Hematopoietic multipotent progenitor cell treated with erythropoietin and hydrocortisone succinate and interleukin-3 and kit ligand, for 4 days (in vitro differentiated cells): ENCODE measurements around the gene SPIRE2.
A peak's percentile ranks its signal among the peaks of the same experiment; 100 is the strongest.
"Not testable (repeated sequence)": the region's sequence is repeated elsewhere in the genome, so short reads cannot be mapped to it uniquely, and the experiment has no call there.

Source experiments
- DNase-seq: peaks from one replicate; pipeline ENCODE4 v3.0.0-alpha.2; 2015

Gene SPIRE2

DNA sequence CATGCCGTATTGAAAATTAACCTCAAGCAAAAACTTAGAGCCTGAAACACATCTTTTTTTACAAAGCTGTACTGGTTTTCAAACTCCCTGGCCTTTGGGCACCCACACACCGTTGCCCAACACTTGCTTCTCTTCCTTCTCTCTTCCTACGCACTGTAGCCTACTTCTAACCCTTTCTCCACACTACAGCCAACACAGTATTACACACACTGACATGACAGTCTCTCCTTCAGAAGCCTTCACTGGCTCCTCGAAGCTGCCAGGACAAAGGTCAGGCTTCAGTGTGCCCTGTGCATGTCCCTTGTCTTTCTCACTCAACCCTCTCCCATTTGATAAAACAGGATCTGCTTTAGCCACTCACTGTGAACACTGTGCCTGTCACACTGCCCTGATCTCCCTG is 19.8 kb upstream of the SPIRE2 start:
- DNase-seq = no peak

DNA sequence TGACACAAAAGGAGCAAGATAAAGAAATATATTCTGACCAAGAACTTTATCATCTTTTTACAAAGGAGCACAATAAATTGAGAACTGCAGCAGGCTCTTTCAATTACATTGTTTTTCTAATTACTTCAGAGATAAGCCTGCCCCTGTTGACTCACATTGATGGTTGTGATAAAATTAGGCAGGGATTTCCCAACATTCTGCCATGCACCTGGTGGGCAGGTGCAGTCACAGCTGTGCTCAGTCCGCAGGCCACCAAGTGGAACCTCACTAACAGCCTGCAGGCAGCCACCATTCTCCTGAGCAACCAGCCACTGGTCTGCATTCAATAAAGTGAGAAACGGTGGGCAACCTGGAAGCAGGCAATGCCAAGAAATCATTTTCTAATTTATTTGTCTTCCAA is 17.0 kb upstream of the SPIRE2 start:
- DNase-seq = no peak

DNA sequence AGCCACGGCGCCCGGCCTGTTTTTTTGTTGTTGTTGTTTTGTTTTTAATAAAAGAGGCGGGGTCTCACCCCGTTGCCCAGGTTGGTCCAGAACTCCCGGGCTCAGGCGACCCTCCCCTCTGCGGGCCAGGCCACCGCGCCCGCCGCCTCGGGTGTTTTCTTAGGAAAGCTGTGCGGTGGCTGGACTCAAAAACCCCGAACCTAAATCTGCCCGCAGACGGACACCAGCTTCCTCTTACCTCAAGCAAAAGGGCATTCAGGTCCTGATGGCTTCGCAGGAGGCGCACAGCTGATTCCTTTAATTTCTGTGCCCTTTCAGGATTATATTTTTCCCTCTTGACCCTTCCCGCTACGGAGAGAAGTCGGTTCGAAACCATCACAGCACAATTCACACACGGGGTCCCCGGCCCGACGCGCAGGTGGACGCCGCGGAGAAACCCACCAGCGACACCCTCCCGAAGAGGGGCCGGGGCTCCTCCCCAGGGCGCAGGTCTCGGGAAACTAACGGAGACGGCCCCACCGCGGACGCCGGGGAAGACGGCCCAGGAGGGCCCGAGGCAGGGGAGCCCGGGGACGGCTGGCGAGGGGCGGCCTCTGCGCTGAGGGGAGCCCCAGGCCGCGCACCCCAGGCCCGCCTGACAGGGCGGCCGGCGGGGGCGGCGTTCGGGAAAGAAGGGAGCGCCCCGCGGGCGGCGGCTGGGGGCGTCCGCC is 12.5 kb upstream of the SPIRE2 start:
- DNase-seq = peak; percentile 66

DNA sequence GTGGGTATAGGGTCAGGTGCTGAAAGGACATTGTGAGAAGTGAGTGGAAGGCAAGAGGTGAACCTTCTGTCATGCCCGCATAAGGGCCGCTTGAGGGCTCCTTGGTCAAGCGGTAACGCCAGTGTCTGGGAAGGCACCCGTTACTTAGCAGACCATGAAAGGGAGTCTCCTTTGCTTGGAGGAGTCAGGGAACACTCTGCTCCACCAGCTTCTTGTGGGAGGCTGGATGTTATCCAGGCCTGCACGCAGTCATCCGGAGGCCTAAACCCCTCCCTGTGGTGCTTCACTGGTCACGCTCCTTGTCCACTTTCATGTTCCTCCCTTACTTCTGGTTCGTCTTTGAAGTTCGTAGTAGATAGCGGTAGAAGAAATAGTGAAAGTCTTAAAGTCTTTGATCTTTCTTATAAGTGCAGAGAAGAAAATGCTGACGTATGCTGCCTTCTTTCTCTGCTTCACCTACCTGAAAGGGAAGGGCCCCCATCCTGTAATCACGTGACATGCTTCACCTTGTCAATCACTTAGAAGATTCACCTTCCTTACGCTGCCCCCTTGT is 9.3 kb upstream of the SPIRE2 start:
- not testable (repeated sequence) for DNase-seq

DNA sequence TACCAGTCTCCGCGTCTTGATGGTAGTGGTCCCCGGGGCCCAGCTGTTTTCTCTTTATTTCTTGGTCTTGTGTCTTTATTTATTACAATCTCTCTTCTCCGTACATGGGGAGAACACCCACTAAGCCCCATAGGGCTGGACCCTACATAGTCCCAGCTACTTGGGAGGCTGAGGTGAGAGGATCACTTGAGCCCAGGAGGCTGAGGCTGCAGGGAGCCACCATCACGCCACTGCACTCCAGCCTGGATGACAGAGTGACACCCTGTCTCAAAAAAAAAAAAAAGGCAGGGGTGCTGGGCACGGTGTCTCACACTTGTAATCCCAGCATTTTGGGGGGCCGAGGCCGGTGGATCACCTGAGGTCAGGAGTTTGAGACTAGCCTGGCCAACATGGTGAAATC is 8.8 kb upstream of the SPIRE2 start:
- DNase-seq = not testable (repeated sequence)

DNA sequence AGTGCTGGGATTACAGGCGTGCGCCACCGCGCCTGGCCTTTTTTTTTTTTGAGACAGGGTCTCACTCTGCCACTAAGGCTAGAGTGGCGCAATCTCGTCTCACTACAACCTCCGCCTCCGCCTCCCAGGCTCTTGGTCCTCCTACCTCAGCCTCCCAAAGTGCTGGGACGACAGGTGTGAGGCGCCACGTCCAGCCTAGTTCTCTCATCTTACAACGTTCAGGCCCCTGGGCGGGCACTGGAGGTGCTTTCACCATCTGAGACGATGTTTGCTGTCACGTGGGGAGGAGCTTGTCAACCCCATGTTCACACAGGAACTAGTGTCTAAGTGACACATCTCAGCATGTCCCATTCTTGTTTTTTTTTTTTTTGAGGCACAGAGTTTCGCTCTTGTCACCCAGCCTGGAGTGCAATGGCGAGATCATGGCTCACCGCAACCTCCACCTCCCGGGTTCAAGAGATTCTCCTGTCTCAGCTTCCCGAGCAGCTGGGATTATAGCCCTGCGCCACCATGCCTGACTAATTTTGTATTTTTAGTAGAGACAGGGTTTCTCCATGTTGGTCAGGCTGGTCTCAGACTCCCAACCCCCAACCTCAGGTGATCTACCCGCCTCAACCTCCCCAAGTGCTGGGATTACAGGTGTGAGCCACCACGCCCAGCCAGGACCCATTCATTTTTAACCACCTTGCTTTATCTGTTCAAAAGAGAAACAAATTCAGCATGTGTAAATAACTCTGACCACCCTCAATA is 6.7 kb upstream of the SPIRE2 start:
- DNase-seq = no peak

DNA sequence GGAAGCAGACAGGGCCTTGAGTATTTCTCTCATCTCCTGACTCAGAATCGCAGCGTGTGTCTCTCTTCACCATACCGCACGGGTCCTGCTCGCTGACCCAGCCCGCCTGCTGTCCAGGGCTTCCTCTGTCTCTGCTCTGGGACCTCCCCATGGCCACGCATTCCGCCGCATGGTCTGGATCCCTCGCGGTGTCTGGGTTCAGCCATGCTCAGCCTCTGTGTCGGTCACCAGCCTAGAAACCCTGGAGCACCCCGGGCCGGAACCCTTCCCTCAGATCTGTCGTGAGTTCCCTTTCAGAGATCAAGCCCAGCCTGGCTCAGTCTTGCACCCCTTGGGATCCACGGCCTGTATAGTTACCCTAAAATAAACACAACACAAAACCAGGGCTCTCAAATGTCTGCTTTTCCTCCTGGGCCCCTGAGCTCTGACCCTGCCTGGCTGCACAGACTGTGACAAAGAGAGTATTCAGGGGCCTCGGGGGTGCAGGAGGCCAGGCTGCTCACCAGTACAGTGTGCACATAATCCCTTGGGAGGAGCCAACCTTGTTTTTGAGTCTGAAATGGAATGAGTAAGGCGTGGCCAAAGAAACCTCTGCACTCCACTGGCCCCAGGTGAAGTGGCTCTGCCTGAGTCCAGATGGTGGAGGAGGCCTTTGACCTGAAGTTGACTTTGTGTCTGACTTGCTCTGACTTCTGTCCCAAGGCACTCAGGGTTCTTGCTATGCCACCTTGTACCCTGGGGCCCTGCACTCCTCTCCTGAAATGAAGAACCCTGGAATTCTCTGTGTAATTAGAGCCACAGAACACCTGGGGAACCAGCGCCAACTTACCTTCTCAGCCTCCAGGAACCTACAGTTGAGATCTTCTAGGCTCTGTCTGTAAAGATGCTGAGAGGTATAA is 5.8 kb upstream of the SPIRE2 start:
- no peak for DNase-seq

DNA sequence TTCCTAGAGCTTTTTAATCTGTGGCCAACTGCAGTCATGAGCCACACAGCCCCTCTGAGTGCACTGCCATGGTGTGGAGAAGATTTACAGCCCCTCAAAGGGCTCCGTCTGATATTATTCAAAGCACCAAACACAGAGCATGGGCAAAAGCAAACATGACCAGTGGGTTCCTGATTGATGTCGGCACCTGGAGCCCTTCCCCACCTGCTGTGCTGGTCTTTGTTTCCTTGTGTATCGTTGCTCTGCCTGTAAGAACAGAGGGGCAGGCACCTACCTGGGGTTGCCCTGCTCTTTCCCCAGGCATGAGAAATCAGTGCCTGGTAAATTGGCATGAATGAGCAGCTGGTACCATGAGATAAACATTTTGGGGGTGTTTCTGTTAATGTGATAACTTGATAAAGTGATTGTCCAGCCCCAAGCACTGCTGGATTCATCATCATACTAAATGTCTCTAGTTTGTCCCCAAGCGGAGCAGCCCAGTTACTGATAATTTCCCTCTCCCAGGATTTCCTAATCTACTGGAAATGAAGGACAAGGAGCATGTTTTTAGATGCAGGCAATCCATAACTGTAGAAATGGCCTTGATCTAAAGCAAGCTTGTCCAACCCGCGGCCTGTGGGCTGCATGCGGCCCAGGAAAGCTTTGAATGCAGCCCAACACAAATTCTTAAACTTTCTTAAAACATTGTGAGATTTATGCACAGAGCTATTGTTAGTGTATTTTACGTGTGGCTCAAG is 5.0 kb upstream of the SPIRE2 start:
- DNase-seq = no peak

DNA sequence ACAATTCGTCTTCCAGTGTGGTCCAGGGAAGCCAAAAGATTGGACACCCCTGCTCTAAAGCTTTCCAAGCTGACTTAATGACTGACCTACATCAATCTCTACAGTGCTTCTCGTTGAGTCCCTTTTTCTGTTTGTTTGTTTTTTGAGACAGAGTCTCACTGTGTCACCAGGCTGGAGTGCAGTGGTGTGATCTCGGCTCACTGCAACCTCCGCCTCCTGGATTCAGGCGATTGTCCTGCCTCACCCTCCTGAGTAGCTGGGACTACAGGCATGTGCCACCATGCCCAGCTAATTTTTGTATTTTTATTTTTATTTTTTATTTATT is 4.5 kb upstream of the SPIRE2 start:
- DNase-seq = not testable (repeated sequence)

DNA sequence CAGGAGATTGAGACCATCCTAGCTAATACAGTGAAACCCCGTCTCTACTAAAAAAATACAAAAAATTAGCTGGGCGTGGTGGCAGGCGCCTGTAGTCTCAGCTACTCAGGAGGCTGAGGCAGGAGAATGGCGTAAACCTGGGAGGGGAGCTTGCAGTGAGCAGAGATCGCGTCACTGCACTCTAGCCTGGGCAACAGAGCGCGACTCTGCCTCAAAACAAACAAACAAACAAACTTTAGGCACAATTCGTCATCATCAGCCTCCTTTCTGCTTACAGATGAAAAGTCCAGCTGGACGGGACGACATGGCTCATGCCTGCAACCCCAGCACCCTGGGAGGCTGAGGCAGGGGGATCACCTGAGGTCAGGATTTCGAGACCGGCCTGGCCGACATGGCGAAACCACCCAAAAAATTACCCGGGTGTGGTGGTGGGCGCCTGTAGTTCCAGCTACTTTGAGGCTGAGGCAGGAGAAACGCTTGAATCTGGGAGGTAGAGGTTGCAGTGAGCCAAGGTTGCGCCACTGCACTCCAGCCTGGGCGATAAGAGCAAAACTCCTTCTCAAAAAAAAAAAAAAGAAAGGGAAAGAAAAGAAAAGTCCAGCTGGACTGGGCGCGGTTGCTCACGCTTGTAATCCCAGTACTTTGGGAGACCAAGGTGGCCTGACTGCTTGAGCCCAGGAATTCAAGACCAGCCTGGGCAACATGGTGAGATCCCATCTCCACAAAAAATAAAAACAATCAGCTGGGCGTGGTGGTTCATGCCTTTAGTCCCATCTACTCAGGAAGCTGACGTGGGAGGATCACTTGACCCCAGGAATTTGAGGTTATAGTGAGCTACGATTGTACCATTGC is 1.5 kb upstream of the SPIRE2 start:
- DNase-seq = no peak

DNA sequence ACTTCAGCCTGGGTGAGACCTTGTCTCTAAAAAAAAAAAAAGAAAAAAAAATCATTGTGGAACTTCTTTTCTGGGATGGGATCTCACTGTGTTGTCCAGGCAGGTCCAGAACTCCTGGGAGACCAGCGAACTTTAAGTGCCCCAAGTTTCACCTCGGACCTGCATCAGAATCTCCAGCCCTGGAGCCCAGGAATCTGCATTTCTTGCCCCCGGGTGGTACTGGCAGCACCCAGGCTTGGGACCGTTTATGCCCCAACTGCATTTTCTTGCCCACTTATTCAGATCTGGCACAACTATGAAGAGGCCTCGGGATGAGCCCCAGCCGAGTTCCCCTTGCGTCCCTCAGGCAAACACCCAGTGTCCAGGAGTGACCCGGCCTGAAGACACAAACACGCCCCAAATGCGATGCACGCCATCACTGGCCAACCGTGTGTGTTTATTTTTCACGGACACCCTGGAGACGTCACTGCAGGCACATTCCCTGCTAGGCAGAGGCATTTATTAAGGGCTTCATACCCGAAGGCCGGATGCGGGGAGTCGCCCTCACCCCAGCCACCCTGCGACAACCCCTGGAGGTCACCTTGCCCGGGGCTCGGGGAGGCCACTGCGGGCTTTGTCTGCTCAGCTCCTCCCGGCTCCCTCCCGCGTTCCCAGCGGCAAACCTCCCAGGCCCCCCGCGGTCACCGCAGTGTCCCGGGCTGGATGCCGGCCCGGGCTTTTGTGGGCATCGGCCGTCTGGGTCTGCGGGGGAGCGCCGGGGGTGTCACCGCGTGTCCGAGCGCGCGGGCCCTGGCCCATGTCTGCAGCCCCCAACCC is 684 bp upstream of the SPIRE2 start:
- peak; percentile 41 for DNase-seq

DNA sequence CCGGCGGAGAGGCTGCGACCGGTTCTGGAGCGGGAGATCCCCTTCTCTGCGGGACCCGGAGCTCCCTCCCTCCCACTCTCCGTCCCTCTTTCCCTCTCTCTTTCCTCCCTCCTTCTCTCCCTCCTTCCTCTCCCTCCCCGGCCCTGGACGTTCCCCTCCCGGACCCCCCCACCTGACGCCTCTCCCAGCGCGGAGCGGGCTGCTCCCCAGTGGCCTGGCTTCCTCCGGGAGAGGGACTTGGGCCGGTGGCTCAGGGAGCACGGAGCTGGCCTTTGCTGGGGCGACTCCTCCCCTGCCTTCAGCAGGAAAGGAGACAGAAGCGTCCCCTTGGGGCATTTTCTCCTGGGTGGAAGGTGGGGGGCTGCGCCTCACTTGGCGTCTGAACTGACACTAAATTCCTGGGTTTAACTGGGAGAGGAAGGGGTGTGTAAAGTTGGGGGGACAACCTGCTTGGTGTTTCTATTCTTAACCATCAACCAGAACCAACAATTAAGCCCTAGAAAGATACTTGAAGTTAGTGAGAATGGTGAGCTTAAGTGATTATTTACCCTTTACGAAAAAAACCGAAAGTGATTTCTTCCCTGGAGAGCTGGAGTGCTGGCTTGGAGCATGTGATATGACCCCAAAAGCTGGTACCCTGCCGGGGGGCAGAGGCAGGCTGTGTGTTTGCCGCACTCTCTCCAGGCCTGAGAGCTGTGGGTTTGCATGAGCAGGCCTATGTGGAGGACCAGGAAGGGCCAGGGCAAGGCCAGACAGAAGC is 775 bp downstream of the SPIRE2 start:
- DNase-seq = no peak

DNA sequence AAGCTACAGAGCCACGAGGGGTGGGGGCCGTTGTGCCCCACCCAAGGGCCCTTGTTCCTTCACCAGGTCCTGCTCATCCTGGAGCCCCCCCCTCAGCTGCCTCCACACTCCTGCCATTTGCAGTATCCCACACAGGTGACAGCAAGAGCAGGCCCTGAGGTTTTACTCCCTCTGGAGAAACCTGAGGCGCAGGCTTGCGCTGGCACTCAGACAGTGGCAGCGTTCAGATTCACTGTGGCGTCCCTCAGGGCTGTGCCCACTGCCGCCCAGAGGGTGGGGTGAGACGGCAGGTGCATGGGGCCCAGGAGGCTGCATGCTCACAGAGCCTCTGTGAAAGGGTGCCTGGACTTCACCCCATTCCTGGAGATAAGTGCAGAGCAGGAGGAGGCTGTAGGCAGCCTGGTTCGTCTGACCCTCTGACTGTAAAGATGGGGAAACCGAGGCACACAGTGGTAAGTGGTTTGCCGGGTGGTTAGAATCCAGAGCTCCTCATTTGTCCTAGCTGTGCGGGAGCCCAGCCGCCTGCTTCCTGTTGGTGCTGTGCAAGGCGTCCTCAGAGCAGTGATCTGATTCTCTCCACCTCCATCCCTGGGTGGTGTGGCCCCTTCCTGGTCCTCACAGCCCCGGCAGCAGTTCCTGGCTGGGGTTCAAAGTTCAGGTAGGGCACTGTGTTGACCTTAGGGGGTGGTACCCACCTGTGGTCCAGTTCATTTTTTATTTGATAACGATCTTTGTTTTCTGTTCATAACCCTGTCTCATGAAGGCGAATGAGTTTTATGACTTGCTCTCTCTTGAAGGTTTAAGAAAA is 1.6 kb downstream of the SPIRE2 start:
- DNase-seq = no peak

DNA sequence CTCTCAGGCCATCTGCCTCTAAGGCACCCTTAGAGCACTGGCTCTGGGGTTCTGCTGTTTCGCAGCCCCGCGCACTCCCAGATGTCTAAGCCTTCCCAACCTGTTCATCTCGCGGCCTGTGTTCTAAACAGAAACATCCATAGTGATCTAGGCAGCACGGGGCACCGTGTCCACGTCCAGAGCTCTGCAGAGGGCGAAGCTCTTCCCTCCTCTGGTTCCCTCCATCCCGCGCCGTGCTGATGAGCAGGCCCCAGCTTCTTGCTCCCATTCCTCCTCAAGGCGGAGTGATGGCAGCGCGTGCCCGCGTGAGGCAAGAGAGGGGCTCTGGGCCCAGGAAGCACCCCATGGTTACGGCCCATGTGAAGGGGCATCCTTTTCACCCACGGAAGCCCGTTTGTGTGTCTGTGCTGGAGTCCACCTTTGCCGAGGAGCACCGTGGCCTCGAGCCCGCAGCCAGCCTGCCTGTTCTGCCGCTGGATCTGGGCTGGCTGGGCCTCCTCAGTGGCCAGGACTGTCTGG is 3.6 kb downstream of the SPIRE2 start:
- DNase-seq = no peak

DNA sequence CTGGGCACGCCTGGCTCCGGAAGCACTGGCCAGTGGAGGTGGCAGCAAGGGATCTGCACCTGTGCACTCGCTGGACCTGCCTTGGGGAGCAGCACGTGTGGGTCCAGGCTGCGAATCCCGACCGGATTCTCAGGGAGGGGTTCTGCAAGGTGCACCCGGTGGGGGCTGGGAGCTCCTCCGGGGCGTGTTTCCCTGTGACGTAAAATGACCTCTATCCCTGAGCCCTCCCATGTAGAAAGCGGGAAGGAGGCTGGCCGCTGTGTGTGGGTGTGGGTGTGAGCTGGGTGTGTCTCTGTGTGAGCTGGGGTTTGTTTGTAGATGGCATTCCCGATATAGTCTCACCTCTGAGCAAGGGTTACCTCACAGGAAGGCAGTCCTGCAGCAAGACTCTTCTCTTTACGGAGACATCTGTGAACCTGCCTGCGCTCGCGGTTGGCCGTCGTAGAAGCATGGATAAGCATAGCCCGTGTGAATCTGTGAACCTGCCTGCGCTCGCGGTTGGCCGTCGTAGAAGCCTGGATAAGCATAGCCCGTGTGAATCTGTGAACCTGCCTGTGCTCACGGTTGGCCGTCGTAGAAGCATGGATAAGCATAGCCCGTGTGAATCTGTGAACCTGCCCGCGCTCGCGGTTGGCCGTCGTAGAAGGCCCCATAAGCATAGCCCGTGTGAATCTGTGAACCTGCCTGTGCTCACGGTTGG is 5.5 kb downstream of the SPIRE2 start:
- DNase-seq = not testable (repeated sequence)

DNA sequence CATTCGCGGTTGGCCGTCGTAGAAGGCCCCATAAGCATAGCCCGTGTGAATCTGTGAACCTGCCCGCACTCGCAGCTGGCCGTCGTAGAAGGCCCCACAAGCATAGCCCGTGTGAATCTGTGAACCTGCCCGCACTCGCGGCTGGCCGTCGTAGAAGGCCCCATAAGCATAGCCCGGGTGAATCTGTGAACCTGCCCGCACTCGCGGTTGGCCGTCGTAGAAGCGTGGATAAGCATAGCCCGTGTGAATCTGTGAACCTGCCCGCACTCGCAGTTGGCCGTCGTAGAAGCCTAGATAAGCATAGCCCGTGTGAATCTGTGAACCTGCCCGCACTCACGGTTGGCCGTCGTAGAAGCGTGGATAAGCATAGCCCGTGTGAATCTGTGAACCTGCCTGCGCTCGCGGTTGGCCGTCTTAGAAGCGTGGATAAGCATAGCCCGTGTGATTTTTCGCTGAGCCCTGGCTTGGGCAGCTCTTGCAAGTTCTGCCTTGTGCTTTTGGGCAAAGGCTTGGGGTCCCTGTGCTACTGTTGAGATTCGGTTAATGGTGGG is 6.6 kb downstream of the SPIRE2 start:
- not testable (repeated sequence) for DNase-seq

DNA sequence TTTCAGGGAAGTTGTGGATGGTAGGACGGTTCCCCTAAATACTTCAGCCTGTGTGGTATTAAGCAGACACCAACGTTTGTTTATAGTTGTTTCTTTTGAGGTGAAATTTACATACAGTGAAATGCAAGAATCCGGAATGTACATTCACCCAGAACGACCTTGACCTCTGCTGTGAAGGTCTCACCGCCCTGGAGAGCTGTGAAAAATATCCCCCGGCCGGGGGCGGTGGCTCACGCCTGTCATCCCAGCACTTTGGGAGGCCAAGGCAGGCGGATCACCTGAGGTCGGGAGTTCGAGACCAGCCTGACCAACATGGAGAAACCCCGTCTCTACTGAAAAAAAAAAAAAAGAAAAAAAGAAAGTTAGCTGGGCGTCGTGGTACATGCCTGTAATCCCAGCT is 8.2 kb downstream of the SPIRE2 start:
- DNase-seq = not testable (repeated sequence)

DNA sequence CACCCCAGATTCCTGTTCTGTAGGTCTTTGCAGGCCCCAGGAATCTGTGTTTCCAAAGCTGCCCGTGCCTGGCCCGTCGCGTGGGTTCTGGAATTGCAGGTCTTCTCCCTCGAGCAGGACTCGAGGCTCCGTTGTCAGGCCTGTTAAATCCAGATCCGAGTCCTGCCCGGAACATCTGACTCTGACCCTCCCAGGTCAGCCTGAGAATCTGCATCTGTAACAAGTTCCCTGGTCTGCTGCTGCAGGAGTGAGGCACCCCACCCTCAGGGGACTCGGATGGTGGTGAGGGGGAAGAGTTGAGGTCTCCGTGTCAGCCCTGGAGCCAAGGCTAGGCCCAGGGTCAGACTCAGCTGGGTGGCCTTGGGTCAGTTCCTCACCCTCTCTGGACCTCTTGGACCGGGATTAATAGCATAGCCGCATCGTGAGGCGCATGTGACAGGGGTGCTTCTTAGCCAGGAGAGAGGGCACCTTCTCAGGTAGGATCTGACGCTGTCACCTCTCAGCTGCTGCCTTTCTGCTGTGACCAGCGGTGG is 8.8 kb downstream of the SPIRE2 start:
- no peak for DNase-seq
